ENCODE measurements around the gene UBA1.

Gene UBA1

GRCh38 chrX:47190445-47191269 is 3.0 kb upstream of the UBA1 start:
- peak overlapping the region; percentile 77 for H3K4me3 ChIP-seq (ENCODE audit: low read depth, low read length)
- peaks cover 16% of the 10 kb centered on the region for H3K4me1 ChIP-seq (ENCODE audit: control insufficient read depth, insufficient read depth, low read length)
- H3K27ac ChIP-seq (ENCODE audit: low read depth, low read length) = no peak overlapping the region
- no peaks in the 10 kb centered on the region for H3K9me3 ChIP-seq (ENCODE audit: control insufficient read depth, insufficient read depth, low read length)
- peak overlapping the region; percentile 41; the same call in 1 of the 2 replicates for H3K9ac ChIP-seq (ENCODE audit: low read depth, low read length)
- peaks cover 20% of the 10 kb centered on the region for H3K36me3 ChIP-seq (ENCODE audit: control insufficient read depth, insufficient read depth, low read length)
- no peaks in the 10 kb centered on the region for H3K27me3 ChIP-seq (ENCODE audit: control insufficient read depth, insufficient read depth, low read length)

GRCh38 chrX:47191331-47191730 is 2.3 kb upstream of the UBA1 start:
- H3K4me1 ChIP-seq (ENCODE audit: control insufficient read depth, insufficient read depth, low read length) = peaks cover 22% of the 10 kb centered on the region
- no peaks in the 10 kb centered on the region for H3K27me3 ChIP-seq (ENCODE audit: control insufficient read depth, insufficient read depth, low read length)
- no peak overlapping the region for H3K27ac ChIP-seq (ENCODE audit: low read depth, low read length)

GRCh38 chrX:47191806-47192401 is 1.7 kb upstream of the UBA1 start:
- Histone ChIP-seq H3K4me1 (ENCODE audit: control insufficient read depth, insufficient read depth, low read length) (peaks cover 27% of the 10 kb centered on the region), H3K9me3 (ENCODE audit: control insufficient read depth, insufficient read depth, low read length) (no peaks in the 10 kb centered on the region), H3K36me3 (ENCODE audit: control insufficient read depth, insufficient read depth, low read length) (peaks cover 19% of the 10 kb centered on the region), H3K27ac (ENCODE audit: low read depth, low read length) (no peak overlapping the region), H3K4me3 (ENCODE audit: low read depth, low read length) (peak overlapping the region; percentile 77), H3K27me3 (ENCODE audit: control insufficient read depth, insufficient read depth, low read length) (no peaks in the 10 kb centered on the region), H3K9ac (ENCODE audit: low read depth, low read length) (no peak overlapping the region)

More at GRCh38 chrX:47191331-47191730, 2.3 kb upstream of the UBA1 start:
- H3K4me3 ChIP-seq (ENCODE audit: low read depth, low read length) = peak overlapping the region; percentile 77
- H3K9me3 ChIP-seq (ENCODE audit: control insufficient read depth, insufficient read depth, low read length) = no peaks in the 10 kb centered on the region
- H3K36me3 ChIP-seq (ENCODE audit: control insufficient read depth, insufficient read depth, low read length) = peaks cover 19% of the 10 kb centered on the region
- peak overlapping the region; percentile 41; the same call in 1 of the 2 replicates for H3K9ac ChIP-seq (ENCODE audit: low read depth, low read length)

GRCh38 chrX:47194194-47194787 is 662 bp downstream of the UBA1 start:
- H3K4me1 ChIP-seq (ENCODE audit: control insufficient read depth, insufficient read depth, low read length) = peaks cover 46% of the 10 kb centered on the region
- peak overlapping the region; percentile 94 for H3K9ac ChIP-seq (ENCODE audit: low read depth, low read length)
- H3K27ac ChIP-seq (ENCODE audit: low read depth, low read length) = peak overlapping the region; percentile 92
- H3K36me3 ChIP-seq (ENCODE audit: control insufficient read depth, insufficient read depth, low read length) = peaks cover 41% of the 10 kb centered on the region
- H3K27me3 ChIP-seq (ENCODE audit: control insufficient read depth, insufficient read depth, low read length) = no peaks in the 10 kb centered on the region
- H3K4me3 ChIP-seq (ENCODE audit: low read depth, low read length) = peak overlapping the region; percentile 97
- H3K9me3 ChIP-seq (ENCODE audit: control insufficient read depth, insufficient read depth, low read length) = no peaks in the 10 kb centered on the region

- H3K36me3 ChIP-seq (ENCODE audit: control insufficient read depth, insufficient read depth, low read length) = peaks cover 58% of the 10 kb centered on the region
- H3K27ac ChIP-seq (ENCODE audit: low read depth, low read length) = no peak overlapping the region
Measured at GRCh38 chrX:47196098-47196497, 2.5 kb downstream of the UBA1 start.

GRCh38 chrX:47197526-47197925 is 3.9 kb downstream of the UBA1 start:
- H3K4me3 ChIP-seq (ENCODE audit: low read depth, low read length) = 0 out of 2 replicates have a peak overlapping the region, but pooled peaks have one; percentile 22
- H3K27ac ChIP-seq (ENCODE audit: low read depth, low read length) = peak overlapping the region; percentile 57
- H3K4me1 ChIP-seq (ENCODE audit: control insufficient read depth, insufficient read depth, low read length) = peaks cover 46% of the 10 kb centered on the region
- H3K9ac ChIP-seq (ENCODE audit: low read depth, low read length) = no peak overlapping the region
- peaks cover 72% of the 10 kb centered on the region for H3K36me3 ChIP-seq (ENCODE audit: control insufficient read depth, insufficient read depth, low read length)
- H3K9me3 ChIP-seq (ENCODE audit: control insufficient read depth, insufficient read depth, low read length) = no peaks in the 10 kb centered on the region
- H3K27me3 ChIP-seq (ENCODE audit: control insufficient read depth, insufficient read depth, low read length) = no peaks in the 10 kb centered on the region

More at GRCh38 chrX:47196098-47196497, 2.5 kb downstream of the UBA1 start:
- no peaks in the 10 kb centered on the region for H3K27me3 ChIP-seq (ENCODE audit: control insufficient read depth, insufficient read depth, low read length)
- peak overlapping the region; percentile 28 for H3K4me3 ChIP-seq (ENCODE audit: low read depth, low read length)
- H3K4me1 ChIP-seq (ENCODE audit: control insufficient read depth, insufficient read depth, low read length) = peaks cover 46% of the 10 kb centered on the region
- H3K9ac ChIP-seq (ENCODE audit: low read depth, low read length) = no peak overlapping the region
- no peaks in the 10 kb centered on the region for H3K9me3 ChIP-seq (ENCODE audit: control insufficient read depth, insufficient read depth, low read length)

GRCh38 chrX:47198026-47198686 is 4.5 kb downstream of the UBA1 start:
- H3K9ac ChIP-seq (ENCODE audit: low read depth, low read length) = peak overlapping the region; percentile 39
- peak overlapping the region; percentile 57 for H3K27ac ChIP-seq (ENCODE audit: low read depth, low read length)
- peaks cover 78% of the 10 kb centered on the region for H3K36me3 ChIP-seq (ENCODE audit: control insufficient read depth, insufficient read depth, low read length)
- 0 out of 2 replicates have a peak overlapping the region, but pooled peaks have one; percentile 22 for H3K4me3 ChIP-seq (ENCODE audit: low read depth, low read length)
- H3K27me3 ChIP-seq (ENCODE audit: control insufficient read depth, insufficient read depth, low read length) = no peaks in the 10 kb centered on the region
- peaks cover 41% of the 10 kb centered on the region for H3K4me1 ChIP-seq (ENCODE audit: control insufficient read depth, insufficient read depth, low read length)
- no peaks in the 10 kb centered on the region for H3K9me3 ChIP-seq (ENCODE audit: control insufficient read depth, insufficient read depth, low read length)

- H3K9me3 ChIP-seq (ENCODE audit: control insufficient read depth, insufficient read depth, low read length) = no peaks in the 10 kb centered on the region
- H3K4me3 ChIP-seq (ENCODE audit: low read depth, low read length) = no peak overlapping the region
- H3K4me1 ChIP-seq (ENCODE audit: control insufficient read depth, insufficient read depth, low read length) = peaks cover 41% of the 10 kb centered on the region
- no peaks in the 10 kb centered on the region for H3K27me3 ChIP-seq (ENCODE audit: control insufficient read depth, insufficient read depth, low read length)
- H3K9ac ChIP-seq (ENCODE audit: low read depth, low read length) = peak overlapping the region; percentile 28; the same call in 1 of the 2 replicates
- H3K27ac ChIP-seq (ENCODE audit: low read depth, low read length) = no peak overlapping the region
- H3K36me3 ChIP-seq (ENCODE audit: control insufficient read depth, insufficient read depth, low read length) = peaks cover 83% of the 10 kb centered on the region
Measured at GRCh38 chrX:47198687-47199080, 5.1 kb downstream of the UBA1 start.

- Histone ChIP-seq H3K4me1 (ENCODE audit: control insufficient read depth, insufficient read depth, low read length) (peaks cover 41% of the 10 kb centered on the region), H3K9ac (ENCODE audit: low read depth, low read length) (no peak overlapping the region), H3K36me3 (ENCODE audit: control insufficient read depth, insufficient read depth, low read length) (peaks cover 89% of the 10 kb centered on the region), H3K27ac (ENCODE audit: low read depth, low read length) (no peak overlapping the region), H3K27me3 (ENCODE audit: control insufficient read depth, insufficient read depth, low read length) (no peaks in the 10 kb centered on the region), H3K9me3 (ENCODE audit: control insufficient read depth, insufficient read depth, low read length) (no peaks in the 10 kb centered on the region), H3K4me3 (ENCODE audit: low read depth, low read length) (no peak overlapping the region)
Measured at GRCh38 chrX:47199286-47199685, 5.7 kb downstream of the UBA1 start.

GRCh38 chrX:47200385-47201150 is 6.9 kb downstream of the UBA1 start:
- H3K9me3 ChIP-seq (ENCODE audit: control insufficient read depth, insufficient read depth, low read length) = no peaks in the 10 kb centered on the region
- peaks cover 31% of the 10 kb centered on the region for H3K4me1 ChIP-seq (ENCODE audit: control insufficient read depth, insufficient read depth, low read length)
- H3K36me3 ChIP-seq (ENCODE audit: control insufficient read depth, insufficient read depth, low read length) = peaks cover 97% of the 10 kb centered on the region
- H3K27me3 ChIP-seq (ENCODE audit: control insufficient read depth, insufficient read depth, low read length) = no peaks in the 10 kb centered on the region
- H3K9ac ChIP-seq (ENCODE audit: low read depth, low read length) = no peak overlapping the region
- no peak overlapping the region for H3K27ac ChIP-seq (ENCODE audit: low read depth, low read length)
- no peak overlapping the region for H3K4me3 ChIP-seq (ENCODE audit: low read depth, low read length)
